Fibroblast of lung (primary cell): ENCODE data around the gene GPATCH3.

ENCODE experiments used
- CTCF ChIP-seq, 2 donors: IDR thresholded peaks in 1 of 2; conservative IDR thresholded peaks in 1 of 2; 1 replicate in 1 of 2; 2 replicates in 1 of 2; pipeline ENCODE4 v1.5.1; 2011 to 2012; ENCODE audit warnings: low read length in 2 of 2, control low read depth in 1 of 2, inconsistent platforms in 1 of 2, low read depth in 1 of 2, mild to moderate bottlenecking in 1 of 2
- EZH2 ChIP-seq: IDR thresholded peaks from 2 replicates; pipeline ENCODE4 v1.5.1; 2012; ENCODE audit warnings: low read length, control low read depth, mild to moderate bottlenecking; ENCODE audit errors: missing control alignments

DNA sequence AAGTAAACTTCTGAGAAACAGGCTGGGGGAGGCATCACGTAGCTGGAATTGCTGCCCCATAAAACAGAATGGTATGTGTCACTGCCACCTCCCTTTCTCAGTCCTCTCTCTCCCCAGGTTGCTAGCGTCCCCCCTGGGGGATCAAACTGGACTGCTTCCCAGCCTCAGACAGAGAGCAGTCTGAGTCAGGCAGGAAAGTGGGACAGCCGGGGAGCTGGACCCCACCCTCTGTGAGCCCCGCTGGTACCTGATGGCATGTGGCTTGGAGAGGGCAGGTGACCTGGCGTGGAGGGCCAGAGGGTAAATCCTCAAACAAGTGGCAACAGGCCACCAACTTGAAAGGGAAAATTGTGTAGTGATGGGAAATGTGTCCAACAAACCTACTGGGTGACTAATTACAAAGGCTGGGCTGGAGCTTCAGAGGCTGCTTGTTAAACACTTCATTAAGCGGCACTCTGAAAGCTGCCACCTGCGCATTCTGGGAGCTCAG, 38.3 kb downstream of the GPATCH3 start:
- no peak for TF ChIP-seq CTCF (conservative IDR thresholded peaks at IDR 0.05 in 1 of 2, IDR thresholded peaks at IDR 0.05 in 1 of 2; ENCODE audit: low read depth in 1 of 2, low read length in 2 of 2)
- TF ChIP-seq EZH2, result no peak
